ENCODE measurements around the gene TSHZ2.

Gene TSHZ2

GRCh38 chr20:53390770-53391169, 418.6 kb downstream of the TSHZ2 start:
- no peak for TF ChIP-seq NFIC (IDR thresholded peaks at IDR 0.05)
- no peak for TF ChIP-seq EGR1 (IDR thresholded peaks at IDR 0.05)

- no peak for TF ChIP-seq USF1 (IDR thresholded peaks at IDR 0.05)
- no peak for TF ChIP-seq NFIC (IDR thresholded peaks at IDR 0.05)
- TF ChIP-seq CREB1 (IDR thresholded peaks at IDR 0.05; ENCODE audit: low read depth): no peak
- TF ChIP-seq TCF12 (IDR thresholded peaks at IDR 0.05; ENCODE audit: low read depth): no peak
- TF ChIP-seq, protein P1, sequence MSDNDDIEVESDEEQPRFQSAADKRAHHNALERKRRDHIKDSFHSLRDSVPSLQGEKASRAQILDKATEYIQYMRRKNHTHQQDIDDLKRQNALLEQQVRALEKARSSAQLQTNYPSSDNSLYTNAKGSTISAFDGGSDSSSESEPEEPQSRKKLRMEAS (IDR thresholded peaks at IDR 0.05): no peak
- no peak for TF ChIP-seq TAF1 (IDR thresholded peaks at IDR 0.05; ENCODE audit: low read depth)
- TF ChIP-seq REST (IDR thresholded peaks at IDR 0.05; ENCODE audit: low read depth): no peak
- no peak for TF ChIP-seq FOXM1 (IDR thresholded peaks at IDR 0.05; ENCODE audit: borderline replicate concordance, low read depth)
- no peak for TF ChIP-seq TEAD4 (IDR thresholded peaks at IDR 0.05)
- TF ChIP-seq CEBPB (IDR thresholded peaks at IDR 0.05): no peak
Observed at GRCh38 chr20:53394433-53394832, 422.3 kb downstream of the TSHZ2 start.

DNA sequence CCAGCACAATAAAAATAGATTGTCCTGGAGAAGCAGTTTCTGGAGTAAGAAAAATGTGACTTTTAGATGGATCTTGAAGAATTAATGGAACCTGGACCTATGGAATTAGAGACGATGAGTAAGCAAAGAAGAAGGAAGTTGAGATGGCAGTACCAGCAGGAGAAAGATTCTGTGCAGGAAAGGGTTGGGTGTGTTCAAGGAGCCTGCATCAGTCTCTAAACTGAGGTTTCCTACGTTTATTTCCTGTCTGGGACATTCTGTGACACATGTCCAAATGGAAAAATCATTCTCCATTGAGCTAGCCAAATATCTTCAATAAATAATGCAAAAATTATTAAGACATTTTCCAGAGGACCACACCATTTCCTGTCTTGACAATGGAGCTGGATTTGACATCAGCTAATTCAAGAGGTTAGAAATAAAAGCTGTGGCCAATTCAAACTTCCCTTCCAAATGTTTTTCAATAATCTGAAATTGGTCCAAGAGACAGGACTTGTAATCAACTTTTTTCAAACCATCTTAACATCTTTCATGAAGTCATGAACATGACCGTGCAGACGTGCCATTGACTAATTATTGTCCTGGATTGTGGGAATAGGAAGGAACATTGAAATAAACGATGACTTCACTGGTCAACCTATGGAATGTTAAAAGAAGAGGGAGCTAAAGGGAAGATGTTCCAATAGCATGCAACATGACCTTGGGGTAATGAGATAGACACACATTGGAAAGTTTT, 423.2 kb downstream of the TSHZ2 start:
- TF ChIP-seq ZBTB7A (IDR thresholded peaks at IDR 0.05; ENCODE audit: low read depth) (no peak), EGR1 (IDR thresholded peaks at IDR 0.05) (no peak), RAD21 (IDR thresholded peaks at IDR 0.05; ENCODE audit: low read depth) (no peak), EP300 (IDR thresholded peaks at IDR 0.05; ENCODE audit: borderline replicate concordance) (no peak), NFIC (IDR thresholded peaks at IDR 0.05) (no peak), TCF12 (IDR thresholded peaks at IDR 0.05; ENCODE audit: low read depth) (no peak), FOXM1 (IDR thresholded peaks at IDR 0.05; ENCODE audit: borderline replicate concordance, low read depth) (no peak), CREB1 (IDR thresholded peaks at IDR 0.05; ENCODE audit: low read depth) (no peak), CEBPB (IDR thresholded peaks at IDR 0.05) (no peak), REST (IDR thresholded peaks at IDR 0.05; ENCODE audit: low read depth) (no peak), YY1 (IDR thresholded peaks at IDR 0.05; ENCODE audit: low read depth) (no peak), TEAD4 (IDR thresholded peaks at IDR 0.05) (no peak), TAF1 (IDR thresholded peaks at IDR 0.05; ENCODE audit: low read depth) (no peak)
- TF ChIP-seq, protein P1 (IDR thresholded peaks at IDR 0.05): no peak

DNA sequence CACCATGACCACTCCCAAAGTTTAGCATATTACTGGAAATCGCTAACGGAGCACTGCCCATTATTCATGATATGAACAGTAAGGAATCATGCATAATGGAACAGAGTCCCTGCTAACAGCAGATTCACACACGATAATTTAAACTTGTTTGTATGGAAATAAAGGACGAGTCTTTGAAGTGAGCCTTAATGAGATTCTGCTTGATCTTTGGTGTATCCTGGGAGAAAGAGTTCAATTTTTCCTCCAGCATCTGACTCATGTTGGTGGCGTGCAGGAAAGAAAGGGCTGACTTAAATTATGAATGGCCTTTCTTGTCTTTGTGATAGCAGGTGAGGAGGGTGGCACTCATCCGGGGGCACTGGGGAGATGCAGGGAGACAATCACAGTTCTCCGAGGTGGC, 426.9 kb downstream of the TSHZ2 start:
- TF ChIP-seq USF1 (IDR thresholded peaks at IDR 0.05) (no peak), NFIC (IDR thresholded peaks at IDR 0.05) (no peak), FOXM1 (IDR thresholded peaks at IDR 0.05; ENCODE audit: borderline replicate concordance, low read depth) (no peak), TAF1 (IDR thresholded peaks at IDR 0.05; ENCODE audit: low read depth) (no peak), RAD21 (IDR thresholded peaks at IDR 0.05; ENCODE audit: low read depth) (no peak), CEBPB (IDR thresholded peaks at IDR 0.05) (no peak), CREB1 (IDR thresholded peaks at IDR 0.05; ENCODE audit: low read depth) (no peak), YY1 (IDR thresholded peaks at IDR 0.05; ENCODE audit: low read depth) (no peak), TCF12 (IDR thresholded peaks at IDR 0.05; ENCODE audit: low read depth) (no peak), ZBTB7A (IDR thresholded peaks at IDR 0.05; ENCODE audit: low read depth) (no peak), EGR1 (IDR thresholded peaks at IDR 0.05) (no peak), TEAD4 (IDR thresholded peaks at IDR 0.05) (no peak), REST (IDR thresholded peaks at IDR 0.05; ENCODE audit: low read depth) (no peak), EP300 (IDR thresholded peaks at IDR 0.05; ENCODE audit: borderline replicate concordance) (no peak)
- TF ChIP-seq, protein P1 (IDR thresholded peaks at IDR 0.05): no peak

Data from Ishikawa (cell line).